ELR (cell line): Measurements from ENCODE around the gene TUBGCP6.
"Not testable (repeated sequence)": the region's sequence is repeated elsewhere in the genome, so short reads cannot be mapped to it uniquely, and the experiment has no call there.

Experiments used
- DNase-seq: peaks from one replicate; pipeline ENCODE4 v3.0.0-alpha.2; 2015; ENCODE audit warnings: low read depth

Gene TUBGCP6

GRCh38 chr22:50278956-50279619, 34.3 kb upstream of the TUBGCP6 start:
- DNase-seq, result no peak

GRCh38 chr22:50278461-50278860, 33.6 kb upstream of the TUBGCP6 start:
- DNase-seq, result no peak

DNA sequence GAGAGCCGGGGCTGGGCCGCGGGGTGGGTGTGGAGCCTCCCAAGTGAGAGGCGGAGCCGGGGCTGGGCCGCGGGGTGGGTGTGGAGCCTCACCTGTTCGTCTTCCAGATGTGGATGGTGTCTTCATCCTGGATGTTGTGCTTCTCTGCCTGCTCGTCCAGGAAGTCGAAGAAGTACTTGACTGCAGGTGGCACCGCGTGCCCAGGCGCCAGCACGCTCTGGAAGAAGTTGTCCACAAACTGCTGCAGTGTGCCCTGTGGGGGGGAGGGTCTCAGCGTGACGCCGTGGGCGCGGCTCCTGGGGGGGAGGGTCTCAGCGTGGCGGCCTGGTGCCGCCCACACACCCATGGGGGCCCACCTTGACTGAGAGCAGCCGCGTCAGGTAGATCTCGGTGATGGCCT, 32.9 kb upstream of the TUBGCP6 start:
- no peak for DNase-seq

DNA sequence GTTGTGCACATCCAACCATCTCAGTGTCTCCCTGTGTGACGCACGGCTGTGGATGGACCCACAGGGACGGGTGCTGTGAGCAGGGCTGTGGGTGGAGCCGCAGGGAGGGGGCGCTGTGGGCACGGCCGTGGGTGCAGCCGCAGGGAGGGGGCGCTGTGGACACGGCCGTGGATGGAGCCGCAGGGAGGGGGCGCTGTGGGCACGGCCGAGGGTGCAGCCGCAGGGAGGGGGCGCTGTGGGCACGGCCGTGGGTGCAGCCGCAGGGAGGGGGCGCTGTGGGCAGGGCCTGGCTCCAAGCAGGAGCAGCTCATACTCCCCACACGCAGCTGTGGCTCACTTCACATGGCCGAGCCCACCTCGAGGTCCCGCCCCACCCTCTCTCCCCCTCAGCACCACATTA, 31.3 kb upstream of the TUBGCP6 start:
- peak; percentile 48 for DNase-seq

GRCh38 chr22:50275181-50276055, 30.6 kb upstream of the TUBGCP6 start:
- no peak for DNase-seq

DNA sequence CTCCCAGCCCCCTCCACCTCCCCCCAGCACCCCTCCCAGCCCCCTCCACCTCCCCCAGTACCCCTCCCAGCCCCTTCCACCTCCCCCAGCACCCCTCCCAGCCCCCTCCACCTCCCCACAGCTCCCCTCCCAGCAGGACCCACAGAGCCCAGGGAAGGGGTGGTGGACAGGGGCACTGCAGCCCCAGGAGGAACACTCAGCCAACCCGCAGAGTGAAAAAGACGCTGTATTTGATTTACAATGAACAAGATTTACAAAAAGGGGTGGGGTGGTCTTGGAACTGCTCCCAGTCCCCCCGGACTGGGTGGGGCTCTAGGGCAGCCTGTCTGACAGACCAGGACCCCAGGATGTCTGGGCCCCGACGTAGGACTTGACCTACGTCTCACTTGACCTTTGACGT, 29.9 kb upstream of the TUBGCP6 start:
- DNase-seq, result no peak

GRCh38 chr22:50274311-50274710, 29.5 kb upstream of the TUBGCP6 start:
- DNase-seq, result peak; percentile 73

DNA sequence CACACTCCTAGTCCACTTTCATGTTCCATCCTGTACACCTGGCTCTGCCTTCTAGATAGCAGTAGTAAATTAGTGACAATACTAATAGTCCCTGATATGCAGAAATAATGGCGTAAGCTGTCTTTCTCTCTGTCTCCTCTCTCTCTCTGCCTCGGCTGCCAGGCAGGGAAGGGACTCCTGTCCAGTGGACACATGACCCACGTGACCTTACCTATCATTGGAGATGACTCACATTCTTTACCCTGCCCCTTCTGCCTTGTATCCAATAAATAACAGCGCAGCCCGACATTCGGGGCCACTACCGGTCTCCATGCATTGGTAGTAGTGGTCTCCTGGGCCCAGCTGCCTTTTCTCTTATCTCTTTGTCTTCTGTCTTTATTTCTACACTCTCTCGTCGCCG, 29.0 kb upstream of the TUBGCP6 start:
- DNase-seq, result not testable (repeated sequence)

DNA sequence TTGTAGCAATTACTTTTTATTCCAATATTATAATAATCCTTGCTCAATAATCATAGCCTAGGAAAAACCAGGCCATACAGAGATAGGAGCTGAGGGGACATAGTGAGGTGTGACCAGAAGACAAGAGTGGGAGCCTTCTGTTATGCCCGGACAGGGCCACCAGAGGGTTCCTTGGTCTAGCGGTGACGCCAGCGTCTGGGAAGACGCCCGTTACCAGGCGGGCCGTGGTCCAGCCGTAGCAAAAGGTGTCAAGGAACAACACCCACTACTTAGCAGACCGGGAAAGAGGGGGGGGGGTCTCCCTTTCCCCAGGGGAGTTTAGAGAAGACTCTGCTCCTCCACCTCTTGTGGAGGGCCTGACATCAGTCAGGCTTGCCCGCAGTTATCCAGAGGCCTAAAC, 28.5 kb upstream of the TUBGCP6 start:
- DNase-seq, result not testable (repeated sequence)

DNA sequence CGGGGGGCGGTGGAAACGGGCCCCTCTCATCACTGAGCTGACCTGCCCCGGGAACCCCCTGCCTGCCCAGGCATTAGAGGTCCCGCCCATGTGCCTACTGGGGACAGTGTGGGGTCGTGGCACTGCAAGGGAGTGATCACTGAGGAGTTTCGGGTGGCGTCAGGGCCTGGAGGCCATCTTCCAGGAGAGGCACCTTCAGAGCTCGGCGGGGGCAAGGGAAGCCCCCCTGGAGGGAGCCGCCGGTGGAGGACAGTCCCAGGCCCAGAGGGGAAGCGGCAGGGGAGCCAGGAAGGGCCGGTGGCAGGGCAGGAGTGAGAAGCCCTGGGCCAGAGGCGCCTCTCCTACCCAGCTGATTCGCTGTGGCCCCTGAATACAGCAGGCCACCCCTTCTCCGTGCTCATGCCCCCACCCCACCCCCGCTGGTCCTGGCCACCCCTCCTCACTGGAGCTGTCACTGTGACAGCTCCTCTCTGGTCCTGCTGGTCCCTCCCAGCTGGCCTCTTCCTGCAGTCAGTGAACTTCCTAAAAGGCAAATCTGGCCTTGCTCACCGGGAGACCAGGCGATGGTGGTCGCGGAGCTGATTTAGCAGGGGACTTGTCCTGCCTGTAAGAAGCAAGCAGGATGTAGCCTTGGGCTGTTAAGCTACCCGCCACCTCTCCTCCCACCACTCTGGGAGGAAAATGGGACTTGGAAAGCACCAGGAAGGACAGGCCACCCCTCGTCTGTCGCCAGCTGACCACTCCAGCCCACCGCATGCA, 27.4 kb upstream of the TUBGCP6 start:
- peak; percentile 27 for DNase-seq

DNA sequence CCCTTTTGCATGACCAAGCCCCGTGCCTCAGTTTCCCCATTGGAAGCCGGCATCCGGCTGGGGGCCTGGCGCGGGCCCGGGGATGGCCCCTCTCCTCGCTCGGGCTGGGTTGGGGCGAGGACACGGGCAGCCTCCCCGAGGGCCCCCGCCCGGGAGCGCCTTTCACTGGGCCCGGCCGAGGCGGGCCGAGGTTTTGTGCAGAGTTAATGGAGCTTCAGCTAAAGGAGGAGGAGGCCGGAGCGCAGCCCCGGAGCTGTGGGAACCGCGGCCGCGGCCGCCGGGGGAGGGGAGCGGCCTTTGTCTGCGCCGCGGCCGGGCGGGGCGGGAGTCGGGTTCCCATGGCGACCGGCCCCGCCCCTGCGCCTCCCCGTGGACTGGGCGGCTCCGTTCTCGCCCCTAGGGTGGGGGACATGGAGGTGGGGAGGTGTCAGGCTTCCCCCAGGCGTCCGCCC, 26.7 kb upstream of the TUBGCP6 start:
- DNase-seq, result peak; percentile 65

GRCh38 chr22:50270666-50271394, 26.0 kb upstream of the TUBGCP6 start:
- DNase-seq, result peak; percentile 80

DNA sequence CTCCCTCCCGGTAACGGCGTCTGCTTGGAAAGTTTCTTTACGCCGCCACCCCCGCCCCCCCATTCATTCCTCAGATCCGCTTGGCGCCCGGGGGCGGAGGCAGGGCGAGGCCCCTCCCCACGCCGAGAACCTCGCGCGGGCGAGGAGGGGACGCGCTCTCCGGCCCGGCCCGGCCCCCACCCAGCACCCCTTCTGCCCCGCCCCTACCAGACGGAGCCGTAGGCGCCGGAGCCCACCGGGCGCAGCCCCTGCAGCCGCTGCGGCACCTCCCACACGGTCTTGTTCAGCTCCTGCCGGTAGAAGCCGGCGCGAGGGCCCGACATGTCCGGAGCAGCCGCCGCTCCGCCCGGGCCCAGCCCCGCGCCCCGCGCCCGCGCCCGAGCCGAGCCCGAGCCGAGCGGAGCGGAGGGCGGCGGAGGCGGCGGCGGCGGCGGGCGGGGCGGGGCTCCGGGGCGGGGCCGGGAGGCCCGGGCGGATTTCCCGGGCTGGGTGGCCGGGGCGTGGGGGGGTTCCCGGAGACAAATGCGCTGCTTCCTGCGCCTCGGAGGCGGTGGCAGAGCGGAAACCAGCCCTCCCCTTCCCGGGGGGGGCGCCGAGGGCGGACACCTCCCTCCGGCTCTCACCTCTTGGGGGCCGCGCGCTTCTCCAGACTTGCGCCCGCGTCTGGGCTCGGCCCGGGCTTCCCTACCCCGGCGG, 25.3 kb upstream of the TUBGCP6 start, which contains the start of gene MAPK11:
TSS of gene MAPK11 (minus strand) at position 411 of the 696 bp plus-strand sequence. CDS start at position 323, 88 bp downstream.
- peak; percentile 57 for DNase-seq

- DNase-seq, result no peak
Measured at GRCh38 chr22:50269573-50269969, 24.7 kb upstream of the TUBGCP6 start.

DNA sequence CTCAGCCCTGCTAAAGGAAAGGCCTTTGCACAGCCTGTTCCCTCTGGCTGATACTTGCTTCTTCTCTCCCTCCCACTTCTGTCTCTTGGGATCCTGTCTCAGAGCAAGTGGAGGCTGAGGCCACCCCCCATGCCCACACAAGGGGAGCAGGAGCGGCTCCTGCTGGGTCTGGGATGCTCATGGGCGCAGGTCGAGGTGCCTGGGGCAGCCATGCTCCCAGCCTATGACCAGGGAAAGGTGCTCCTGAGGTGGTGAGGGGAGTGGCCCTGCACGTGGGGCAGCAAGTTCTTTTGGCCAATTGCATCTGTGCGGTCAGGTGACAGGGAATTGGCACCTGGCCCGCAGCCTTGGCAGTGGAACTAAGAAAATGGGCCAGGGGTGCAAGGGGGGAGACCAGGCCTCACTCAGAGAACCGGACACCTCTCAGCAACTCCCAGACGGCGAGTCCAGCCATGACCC, 23.9 kb upstream of the TUBGCP6 start:
- DNase-seq, result no peak

DNA sequence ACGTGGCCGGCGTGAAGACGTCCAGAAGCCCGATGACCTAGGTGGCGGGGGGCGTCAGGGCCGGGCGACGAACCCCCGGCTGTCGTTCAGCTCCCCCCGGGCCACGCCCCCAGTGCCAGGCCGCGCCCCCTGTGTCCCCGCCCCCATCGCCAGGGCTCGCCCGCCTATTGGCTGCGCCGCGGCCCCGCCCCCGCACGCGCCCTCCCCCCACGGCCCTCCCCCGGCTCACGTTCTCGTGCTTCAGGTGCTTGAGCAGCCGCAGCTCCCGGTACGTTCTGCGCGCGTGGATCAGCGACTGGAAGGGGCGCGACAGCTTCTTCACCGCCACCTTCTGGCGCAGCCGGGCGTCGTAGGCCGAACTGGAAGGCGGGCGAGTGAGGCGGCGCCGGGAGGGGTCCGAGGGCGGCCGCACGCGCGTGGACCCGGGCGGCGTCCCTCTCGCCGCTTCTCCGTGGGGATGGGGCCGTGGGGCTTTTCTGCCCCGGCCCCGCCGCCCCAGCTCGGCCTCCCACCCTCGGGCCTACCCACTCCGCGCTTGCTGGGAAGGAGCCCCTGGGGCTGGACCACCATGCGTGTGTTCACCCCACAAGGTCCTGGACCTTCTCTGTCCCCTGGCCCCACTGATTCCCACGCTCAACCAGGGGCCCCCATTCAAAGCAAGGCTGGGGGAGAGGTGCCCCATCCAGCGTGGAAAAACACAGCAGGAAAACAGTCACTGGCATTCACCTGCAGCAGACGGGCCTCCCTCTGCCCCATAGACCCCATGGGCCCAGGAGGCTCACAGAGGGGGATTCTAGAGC, 23.0 kb upstream of the TUBGCP6 start:
- peak; percentile 47 for DNase-seq

- DNase-seq, result no peak
Measured at GRCh38 chr22:50266994-50267393, 22.2 kb upstream of the TUBGCP6 start.

DNA sequence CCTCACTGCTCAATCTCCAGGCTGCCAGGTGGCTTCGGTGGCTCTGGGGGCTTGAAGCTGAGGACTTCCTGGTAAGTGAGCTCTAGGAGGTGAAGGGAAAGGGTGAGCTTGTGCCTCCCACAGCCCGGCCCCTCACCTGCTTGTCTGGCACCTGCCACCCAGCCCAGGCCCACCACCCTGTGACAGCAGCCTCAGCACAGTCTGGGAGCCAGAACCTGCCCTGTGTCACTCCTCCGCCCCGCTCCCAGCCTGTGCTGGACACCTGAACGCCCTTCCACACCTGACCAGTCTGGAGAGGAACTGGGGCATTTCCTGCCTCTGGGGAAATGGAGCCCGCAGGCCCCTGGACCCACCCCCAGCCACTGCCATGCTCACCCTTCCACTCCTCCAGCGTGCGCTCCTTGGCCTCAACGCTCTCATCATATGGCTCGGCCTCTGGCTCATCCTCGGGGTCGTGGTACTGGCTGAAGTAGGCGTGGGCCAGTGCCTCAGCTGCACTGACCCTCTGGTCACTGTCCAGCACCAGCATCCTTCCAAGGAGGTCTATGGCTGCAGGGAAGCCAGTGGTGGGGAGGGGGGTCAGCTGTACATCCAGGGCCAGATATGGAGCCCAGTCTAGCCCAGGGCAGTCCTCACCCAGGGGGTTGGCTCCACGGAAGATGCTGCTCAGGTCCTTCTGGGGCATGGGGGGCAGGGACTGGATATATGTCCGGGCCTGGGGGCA, 20.3 kb upstream of the TUBGCP6 start:
- no peak for DNase-seq

DNA sequence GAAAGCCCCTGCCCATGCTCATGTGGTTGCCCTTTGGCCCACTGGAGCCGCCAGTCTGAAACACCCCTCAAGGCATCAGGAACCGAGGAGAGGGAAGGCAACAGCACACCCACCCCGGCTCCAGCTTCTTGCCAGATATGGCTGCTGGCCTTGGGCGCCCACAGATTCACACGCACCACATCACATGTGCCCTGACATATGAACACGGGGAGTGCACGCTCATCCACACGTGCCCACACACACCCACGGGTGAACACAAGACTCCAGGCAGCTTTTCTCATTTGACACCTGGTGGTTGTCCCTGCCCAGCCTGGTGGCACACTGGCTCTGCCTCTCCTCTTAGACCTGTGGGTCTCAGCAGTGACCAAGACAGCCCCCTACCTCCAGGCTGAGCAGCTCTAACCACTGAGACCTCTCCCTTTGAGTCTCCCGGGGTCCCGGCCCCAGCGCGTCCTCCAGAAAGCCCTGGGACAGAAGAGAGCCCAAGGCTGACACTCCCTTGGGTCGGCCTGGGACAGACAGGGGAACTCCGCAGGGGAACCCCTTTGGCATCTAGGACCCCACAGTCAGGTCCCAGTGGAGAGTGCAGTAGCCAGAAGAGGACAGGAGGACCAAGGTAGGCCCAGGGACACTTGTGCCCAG, 19.4 kb upstream of the TUBGCP6 start:
- no peak for DNase-seq
